Kidney epithelial cell (primary cell): Measurements from ENCODE around the gene MT1M. TPM values are rescaled to one million over a fixed set of nuclear protein-coding genes. Genes with fewer than 3 reads are reported as not detected.

Experiments
- DNase-seq: peaks from one replicate; pipeline ENCODE4 v3.0.0-alpha.2; 2010; ENCODE audit warnings: low read depth
- H3K27me3 ChIP-seq: 2 replicates; pipeline ENCODE4 v1.6.0; 2011; ENCODE audit warnings: low read length; ENCODE audit not compliant: control insufficient read depth, insufficient read depth
- H3K36me3 ChIP-seq: 2 replicates; pipeline ENCODE4 v1.5.1; 2011; ENCODE audit warnings: low read length; ENCODE audit not compliant: control insufficient read depth, insufficient read depth
- H3K4me3 ChIP-seq: 2 replicates; pipeline ENCODE4 v1.5.1; 2011; ENCODE audit warnings: low read depth, mild to moderate bottlenecking, control low read depth, low read length
- CTCF ChIP-seq: IDR thresholded peaks from 2 replicates; pipeline ENCODE4 v1.5.1; 2011; ENCODE audit warnings: mild to moderate bottlenecking, moderate library complexity, low read length, control low read depth, inconsistent platforms; ENCODE audit not compliant: insufficient read depth, poor library complexity, severe bottlenecking
- total RNA-seq: library from RNA; depleted of rRNA; stranded (reverse); fragments of >200 nt; gene quantifications from 2 replicates; pipeline ENCODE4 v1.2.3, GENCODE V29; 2015

The MT1M gene
- total RNA-seq, 1 donor from 2014 or later, result 1.9 TPM

- no peak for DNase-seq
- peaks cover 51% of the 10 kb centered on the region for H3K27me3 ChIP-seq
- H3K4me3 ChIP-seq, result no peak overlapping the region
- no peaks in the 10 kb centered on the region for H3K36me3 ChIP-seq
- no peak for TF ChIP-seq CTCF
Measured at GRCh38 chr16:56634715-56635440, 2.4 kb downstream of the MT1M start.

DNA sequence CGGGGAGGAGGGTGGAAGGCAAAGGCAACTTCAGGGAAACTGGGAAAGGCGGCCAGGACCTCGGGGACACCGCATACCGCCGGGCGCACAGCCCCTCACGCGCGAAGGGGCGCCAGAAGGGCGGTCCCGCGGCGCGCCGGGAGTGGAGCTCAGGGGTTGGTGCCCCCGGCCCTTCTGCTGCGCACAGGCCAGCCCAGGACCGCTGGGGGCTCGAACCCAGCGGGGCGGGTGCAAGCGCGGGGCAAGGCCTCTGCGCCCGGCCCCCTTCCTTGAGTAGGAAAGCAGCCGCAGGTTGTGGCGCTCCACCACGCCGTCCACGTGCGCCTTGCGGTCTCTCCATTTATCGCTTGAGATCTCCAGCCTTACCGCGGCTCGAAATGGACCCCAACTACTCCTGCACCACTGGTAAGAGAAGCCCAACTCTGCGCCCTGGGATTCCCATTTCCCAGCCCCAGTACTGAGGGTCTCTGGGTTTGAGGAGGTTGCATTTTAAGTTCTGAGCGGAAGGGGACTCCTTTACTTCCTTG is 3.0 kb downstream of the MT1M start:
- no peak for TF ChIP-seq CTCF
- H3K27me3 ChIP-seq, result peaks cover 51% of the 10 kb centered on the region
- no peaks in the 10 kb centered on the region for H3K36me3 ChIP-seq
- H3K4me3 ChIP-seq, result no peak overlapping the region
- DNase-seq, result no peak

- H3K36me3 ChIP-seq, result no peaks in the 10 kb centered on the region
- no peak for TF ChIP-seq CTCF
- no peak for DNase-seq
- H3K4me3 ChIP-seq, result no peak overlapping the region
- peaks cover 51% of the 10 kb centered on the region for H3K27me3 ChIP-seq
Measured at GRCh38 chr16:56636616-56637413, 4.4 kb downstream of the MT1M start.

- no peak for TF ChIP-seq CTCF
- Histone ChIP-seq H3K4me3 (peak within 1 kb of the TSS; percentile 41), H3K27me3 (peaks cover 40% of the 10 kb centered on the region), H3K36me3 (no peaks in the 10 kb centered on the region)
- no peak for DNase-seq
Measured at GRCh38 chr16:56637814-56638750, 5.6 kb downstream of the MT1M start, which contains the start of gene MT1A. Gene MT1A (plus strand): TSS chr16:56638666. CDS start chr16:56638739, 73 bp downstream.

DNA sequence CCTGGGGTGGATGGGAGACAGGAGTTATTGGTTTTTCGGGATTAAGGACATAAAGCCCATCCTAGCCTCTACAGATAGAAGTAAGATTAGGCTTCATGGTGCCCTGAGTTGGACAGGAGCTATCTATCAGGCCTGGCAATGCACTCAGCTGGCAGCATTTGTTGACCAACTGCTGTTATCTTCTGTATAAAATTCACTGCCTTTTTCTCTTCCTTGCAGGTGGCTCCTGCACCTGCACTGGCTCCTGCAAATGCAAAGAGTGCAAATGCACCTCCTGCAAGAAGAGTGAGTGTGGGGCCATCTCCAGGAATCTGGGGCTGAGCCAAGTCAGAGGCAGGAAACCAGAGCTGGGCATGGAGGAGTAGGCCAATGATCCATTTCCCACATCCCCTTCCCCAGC is 6.6 kb downstream of the MT1M start:
- H3K4me3 ChIP-seq, result no peak overlapping the region
- no peak for TF ChIP-seq CTCF
- H3K27me3 ChIP-seq, result peaks cover 36% of the 10 kb centered on the region
- H3K36me3 ChIP-seq, result no peaks in the 10 kb centered on the region
- DNase-seq, result no peak
